ENCODE results near the gene PXDC1.

GRCh38 chr6:3761989-3762270 lies 10.4 kb upstream of the PXDC1 start:
- no peak for TF ChIP-seq ZNF274 (IDR thresholded peaks at IDR 0.05; ENCODE audit: low read depth, low read length)
- no peak for TF ChIP-seq YY1 (IDR thresholded peaks at IDR 0.05; ENCODE audit: insufficient read depth, insufficient read length)
- TF ChIP-seq SUZ12 (IDR thresholded peaks at IDR 0.05; ENCODE audit: extremely low read depth, insufficient read depth, insufficient read length) = no peak

Data from NT2/D1 (cell line).